HG02943 (cell line): ENCODE data around the gene INSIG2.

Experiments
- ATAC-seq: cut with Tn5 transposase; IDR thresholded peaks from one replicate; pipeline ENCODE4 v1.9.1; 2021; ENCODE audit warnings: mild to moderate bottlenecking, low read depth, moderate library complexity; ENCODE audit not compliant: unreplicated experiment

The INSIG2 gene

GRCh38 chr2:118123561-118124232 lies 35.4 kb downstream of the INSIG2 start:
- no peak for ATAC-seq

- ATAC-seq = no peak
These were observed 36.1 kb downstream of the INSIG2 start for GRCh38 chr2:118124288-118124891.

- ATAC-seq = no peak
These were observed 39.0 kb downstream of the INSIG2 start for GRCh38 chr2:118127250-118127649.

GRCh38 chr2:118128826-118129225 lies 40.6 kb downstream of the INSIG2 start:
- ATAC-seq = no peak

GRCh38 chr2:118130385-118130784 lies 42.1 kb downstream of the INSIG2 start:
- no peak for ATAC-seq

GRCh38 chr2:118131771-118132170 lies 43.5 kb downstream of the INSIG2 start:
- no peak for ATAC-seq

GRCh38 chr2:118133916-118134315 lies 45.6 kb downstream of the INSIG2 start:
- no peak for ATAC-seq

GRCh38 chr2:118134650-118135049 lies 46.4 kb downstream of the INSIG2 start:
- ATAC-seq = no peak

GRCh38 chr2:118145207-118145606 lies 56.9 kb downstream of the INSIG2 start:
- ATAC-seq = no peak

GRCh38 chr2:118145806-118146205 lies 57.5 kb downstream of the INSIG2 start:
- no peak for ATAC-seq

- no peak for ATAC-seq
These were observed 58.3 kb downstream of the INSIG2 start for GRCh38 chr2:118146315-118147283.

GRCh38 chr2:118148133-118148532 lies 59.9 kb downstream of the INSIG2 start:
- no peak for ATAC-seq

- ATAC-seq = no peak
These were observed 60.5 kb downstream of the INSIG2 start for GRCh38 chr2:118148809-118149208.

GRCh38 chr2:118150294-118150693 lies 62.0 kb downstream of the INSIG2 start:
- ATAC-seq = no peak

- no peak for ATAC-seq
These were observed 63.6 kb downstream of the INSIG2 start for GRCh38 chr2:118151831-118152230.

- ATAC-seq = no peak
These were observed 65.2 kb downstream of the INSIG2 start for GRCh38 chr2:118153433-118153832.

- no peak for ATAC-seq
These were observed 65.9 kb downstream of the INSIG2 start for GRCh38 chr2:118154176-118154575.
